Skeletal muscle tissue (tissue), 4 donors: Measurements from ENCODE around the gene CCR7. TPM values are rescaled to one million over a fixed set of nuclear protein-coding genes. Genes with fewer than 3 reads are reported as not detected.

Experiments used
- H3K27ac ChIP-seq: one replicate; pipeline ENCODE4 v1.7.0; 2013; ENCODE audit warnings: mild to moderate bottlenecking, low read depth, low read length, inconsistent platforms
- H3K27me3 ChIP-seq, 3 donors: one replicate each; pipeline ENCODE4 v1.7.0; 2013; ENCODE audit warnings: low read length in 3 of 3; ENCODE audit not compliant: control insufficient read depth in 3 of 3, insufficient read depth in 3 of 3
- H3K36me3 ChIP-seq, 3 donors: one replicate each; pipeline ENCODE4 v1.7.0; 2013; ENCODE audit warnings: low read length in 3 of 3; ENCODE audit not compliant: control insufficient read depth in 3 of 3, insufficient read depth in 3 of 3
- H3K4me1 ChIP-seq, 3 donors: one replicate each; pipeline ENCODE4 v1.7.0; 2013; ENCODE audit warnings: low read length in 3 of 3, mild to moderate bottlenecking in 3 of 3; ENCODE audit not compliant: control insufficient read depth in 3 of 3, insufficient read depth in 3 of 3
- H3K4me3 ChIP-seq, 3 donors: one replicate each; pipeline ENCODE4 v1.7.0; 2013; ENCODE audit warnings: low read length in 3 of 3
- H3K9ac ChIP-seq, 3 donors: one replicate each; pipeline ENCODE4 v1.7.0; 2013; ENCODE audit warnings: low read length in 3 of 3, mild to moderate bottlenecking in 3 of 3, moderate library complexity in 2 of 3, low read depth in 1 of 3
- H3K9me3 ChIP-seq, 3 donors: one replicate each; pipeline ENCODE4 v1.7.0; 2013; ENCODE audit warnings: low read length in 3 of 3; ENCODE audit not compliant: control insufficient read depth in 3 of 3
- total RNA-seq: library from RNA; depleted of rRNA; stranded (reverse); fragments of >200 nt; gene quantifications from one replicate; pipeline ENCODE4 v1.2.3, GENCODE V29; 2014
- donor health status: Osteomylitis.

CCR7 gene
- total RNA-seq, 1 donor from 2014 or later = 1.0 TPM

GRCh38 chr17:40528692-40529417 lies 36.4 kb downstream of the CCR7 start:
- Histone ChIP-seq H3K36me3 (no peaks in the 10 kb centered on the region), H3K27ac (no peak overlapping the region), H3K4me3 (no peak overlapping the region), H3K9me3 (no peaks in the 10 kb centered on the region), H3K27me3 (no peaks in the 10 kb centered on the region), H3K4me1 (peaks cover 12 to 16% (median 13%) of the 10 kb centered on the region in 3 donors), H3K9ac (no peak overlapping the region)

GRCh38 chr17:40526668-40527067 lies 38.6 kb downstream of the CCR7 start:
- no peaks in the 10 kb centered on the region for H3K36me3 ChIP-seq
- peaks cover 0 to 3% (median 0%) of the 10 kb centered on the region in 3 donors for H3K27me3 ChIP-seq
- H3K9me3 ChIP-seq = no peaks in the 10 kb centered on the region
- H3K27ac ChIP-seq = no peak overlapping the region
- H3K4me3 ChIP-seq = no peak overlapping the region
- no peak overlapping the region for H3K9ac ChIP-seq
- H3K4me1 ChIP-seq = peaks cover 2 to 6% (median 2%) of the 10 kb centered on the region in 3 donors

- Histone ChIP-seq H3K9ac (no peak overlapping the region), H3K27ac (no peak overlapping the region), H3K36me3 (no peaks in the 10 kb centered on the region), H3K9me3 (no peaks in the 10 kb centered on the region), H3K4me3 (no peak overlapping the region), H3K27me3 (peaks cover 0 to 8% (median 0%) of the 10 kb centered on the region in 3 donors), H3K4me1 (peaks cover 0 to 6% (median 4%) of the 10 kb centered on the region in 3 donors)
These were observed 40.0 kb downstream of the CCR7 start for GRCh38 chr17:40525294-40525693.

GRCh38 chr17:40524243-40524965 lies 40.9 kb downstream of the CCR7 start:
- peaks cover 0 to 6% (median 4%) of the 10 kb centered on the region in 3 donors for H3K4me1 ChIP-seq
- H3K27ac ChIP-seq = no peak overlapping the region
- H3K9me3 ChIP-seq = no peaks in the 10 kb centered on the region
- no peak overlapping the region for H3K4me3 ChIP-seq
- H3K27me3 ChIP-seq = peaks cover 0 to 8% (median 0%) of the 10 kb centered on the region in 3 donors
- no peaks in the 10 kb centered on the region for H3K36me3 ChIP-seq
- H3K9ac ChIP-seq = no peak overlapping the region

- Histone ChIP-seq H3K27me3 (peaks cover 0 to 8% (median 2%) of the 10 kb centered on the region in 3 donors), H3K9ac (no peak overlapping the region), H3K4me1 (peaks cover 0 to 6% (median 4%) of the 10 kb centered on the region in 3 donors), H3K27ac (peak overlapping the region; percentile 65), H3K9me3 (no peaks in the 10 kb centered on the region), H3K4me3 (no peak overlapping the region), H3K36me3 (no peaks in the 10 kb centered on the region)
These were observed 42.3 kb downstream of the CCR7 start for GRCh38 chr17:40522961-40523310.

- Histone ChIP-seq H3K9me3 (no peaks in the 10 kb centered on the region), H3K27ac (peak overlapping the region; percentile 65), H3K4me3 (no peak overlapping the region), H3K36me3 (no peaks in the 10 kb centered on the region), H3K27me3 (peaks cover 0 to 8% (median 2%) of the 10 kb centered on the region in 3 donors), H3K9ac (no peak overlapping the region), H3K4me1 (peaks cover 0 to 6% (median 4%) of the 10 kb centered on the region in 3 donors)
These were observed 42.9 kb downstream of the CCR7 start for GRCh38 chr17:40522250-40522960.

- Histone ChIP-seq H3K4me1 (peaks cover 0 to 4% (median 2%) of the 10 kb centered on the region in 3 donors), H3K9ac (no peak overlapping the region), H3K27me3 (peaks cover 0 to 8% (median 2%) of the 10 kb centered on the region in 3 donors), H3K27ac (peak overlapping the region; percentile 52), H3K4me3 (no peak overlapping the region), H3K9me3 (no peaks in the 10 kb centered on the region), H3K36me3 (no peaks in the 10 kb centered on the region)
These were observed 44.2 kb downstream of the CCR7 start for GRCh38 chr17:40520991-40521453.

- Histone ChIP-seq H3K4me3 (no peak overlapping the region), H3K9me3 (no peaks in the 10 kb centered on the region), H3K9ac (no peak overlapping the region), H3K4me1 (peaks cover 0 to 4% (median 2%) of the 10 kb centered on the region in 3 donors), H3K27me3 (peaks cover 0 to 8% (median 2%) of the 10 kb centered on the region in 3 donors), H3K36me3 (no peaks in the 10 kb centered on the region), H3K27ac (no peak overlapping the region)
These were observed 46.0 kb downstream of the CCR7 start for GRCh38 chr17:40519089-40519775.

GRCh38 chr17:40518401-40519088 lies 46.7 kb downstream of the CCR7 start:
- H3K4me1 ChIP-seq = peaks cover 0 to 4% (median 2%) of the 10 kb centered on the region in 3 donors
- no peak overlapping the region for H3K4me3 ChIP-seq
- H3K9ac ChIP-seq = no peak overlapping the region
- H3K9me3 ChIP-seq = no peaks in the 10 kb centered on the region
- H3K27ac ChIP-seq = no peak overlapping the region
- no peaks in the 10 kb centered on the region for H3K36me3 ChIP-seq
- H3K27me3 ChIP-seq = peaks cover 0 to 8% (median 2%) of the 10 kb centered on the region in 3 donors
